Midbrain (tissue), 1 donor: ENCODE results near the gene BABAM2.

Source experiments
- DNase-seq: peaks from one replicate; lab custom pipeline; 2025; lab: John Stamatoyannopoulos, UW

The BABAM2 gene

GRCh38 chr2:28206762-28207161 lies 316.2 kb downstream of the BABAM2 start:
- no peak for DNase-seq

GRCh38 chr2:28209261-28209691 lies 318.7 kb downstream of the BABAM2 start:
- DNase-seq: no peak

GRCh38 chr2:28209864-28210263 lies 319.3 kb downstream of the BABAM2 start:
- no peak for DNase-seq

- DNase-seq: no peak
Observed at GRCh38 chr2:28210535-28210934, 320.0 kb downstream of the BABAM2 start.

- DNase-seq: no peak
Observed at GRCh38 chr2:28216331-28216730, 325.8 kb downstream of the BABAM2 start.

- DNase-seq: no peak
Observed at GRCh38 chr2:28217042-28217740, 326.7 kb downstream of the BABAM2 start.

- DNase-seq: no peak
Observed at GRCh38 chr2:28219138-28219537, 328.6 kb downstream of the BABAM2 start.

- DNase-seq: no peak
Observed at GRCh38 chr2:28219758-28220368, 329.3 kb downstream of the BABAM2 start.

GRCh38 chr2:28224648-28225472 lies 334.3 kb downstream of the BABAM2 start:
- DNase-seq: no peak

GRCh38 chr2:28225473-28226080 lies 335.0 kb downstream of the BABAM2 start:
- no peak for DNase-seq

GRCh38 chr2:28226558-28226957 lies 336.0 kb downstream of the BABAM2 start:
- no peak for DNase-seq

- no peak for DNase-seq
Observed at GRCh38 chr2:28227498-28227897, 337.0 kb downstream of the BABAM2 start.

- no peak for DNase-seq
Observed at GRCh38 chr2:28228434-28228995, 338.0 kb downstream of the BABAM2 start.

- DNase-seq: no peak
Observed at GRCh38 chr2:28231110-28231631, 340.6 kb downstream of the BABAM2 start.

- DNase-seq: no peak
Observed at GRCh38 chr2:28232295-28232694, 341.8 kb downstream of the BABAM2 start.

- no peak for DNase-seq
Observed at GRCh38 chr2:28233164-28233676, 342.7 kb downstream of the BABAM2 start.

GRCh38 chr2:28234807-28235206 lies 344.3 kb downstream of the BABAM2 start:
- DNase-seq: no peak

GRCh38 chr2:28239207-28239606 lies 348.7 kb downstream of the BABAM2 start:
- no peak for DNase-seq

- no peak for DNase-seq
Observed at GRCh38 chr2:28240937-28241336, 350.4 kb downstream of the BABAM2 start.

- no peak for DNase-seq
Observed at GRCh38 chr2:28247290-28247689, 356.8 kb downstream of the BABAM2 start.

- no peak for DNase-seq
Observed at GRCh38 chr2:28247734-28248133, 357.2 kb downstream of the BABAM2 start.

GRCh38 chr2:28248511-28248910 lies 358.0 kb downstream of the BABAM2 start:
- DNase-seq: no peak
